DMS79 (cell line): ENCODE data around the gene LRP3.

Experiments
- DNase-seq: peaks from one replicate; lab custom pipeline; 2025; lab: John Stamatoyannopoulos, UW

LRP3 gene

DNA sequence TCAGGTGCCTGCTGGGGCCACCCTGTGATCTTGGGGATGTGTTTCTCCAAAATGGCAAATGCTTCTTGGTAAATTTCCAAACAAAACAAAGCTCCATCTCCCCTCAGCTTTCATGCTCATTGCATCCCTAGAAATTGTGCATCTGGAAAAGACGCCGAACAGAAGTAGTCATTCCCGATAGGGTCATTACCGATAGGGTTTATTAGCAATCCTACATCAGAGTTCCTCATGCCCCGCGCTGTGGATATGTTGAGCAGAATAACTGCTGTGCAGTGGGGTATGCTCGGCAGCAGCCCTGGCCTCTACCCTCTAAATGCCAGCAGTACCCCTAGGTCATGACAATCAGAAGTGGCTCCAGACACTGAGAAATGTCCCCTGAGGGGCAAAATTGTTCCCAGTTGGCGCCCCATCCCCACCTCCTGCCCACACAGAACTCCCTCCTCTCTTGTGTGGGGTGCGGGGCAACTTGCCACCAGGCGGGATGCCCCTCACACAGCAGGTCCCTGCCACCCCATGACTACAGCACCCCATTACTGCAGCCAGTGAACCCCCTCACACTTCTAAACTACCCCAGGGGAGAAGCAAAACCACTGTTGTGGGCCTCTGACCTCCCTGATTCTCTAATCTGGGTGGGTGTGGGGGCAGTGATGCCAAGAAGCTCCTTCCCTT is 44.5 kb downstream of the LRP3 start:
- DNase-seq: no peak

DNA sequence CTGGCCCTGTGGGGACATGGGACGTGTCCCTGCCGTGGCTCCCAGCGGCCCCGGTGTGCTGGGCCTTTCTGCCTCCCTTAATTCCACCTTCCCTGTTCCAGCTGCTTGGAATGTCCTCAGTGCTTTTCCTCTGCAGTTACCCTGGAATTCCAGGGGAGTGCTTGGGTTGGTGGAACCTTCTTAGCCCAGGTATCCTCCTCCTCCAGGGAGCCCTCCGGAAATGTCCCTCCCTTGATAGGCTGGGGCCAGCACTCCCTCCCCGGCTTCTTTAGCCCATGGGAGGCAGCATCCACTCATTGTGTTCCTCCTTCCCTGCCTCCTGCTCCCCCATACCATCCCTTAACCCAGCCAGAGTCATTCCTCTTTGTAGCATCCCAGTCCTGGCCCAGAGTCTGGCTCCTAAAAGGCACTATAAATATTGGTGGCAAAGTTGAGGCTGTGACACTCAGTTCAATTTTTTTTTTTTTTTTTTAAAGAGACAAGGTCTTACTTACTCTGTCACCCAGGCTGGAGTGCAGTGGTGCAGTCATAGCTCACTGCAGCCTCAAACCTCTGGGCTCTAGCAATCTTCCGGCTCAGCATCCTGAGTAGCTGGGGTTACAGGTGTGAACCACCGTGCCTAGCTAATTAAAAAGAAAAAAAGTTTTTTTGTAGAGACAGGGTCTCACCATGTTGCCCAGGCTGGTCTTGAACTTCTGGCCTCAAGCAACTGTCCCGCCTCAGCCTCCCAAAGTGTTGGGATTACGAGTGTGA is 45.3 kb downstream of the LRP3 start:
- no peak for DNase-seq

DNA sequence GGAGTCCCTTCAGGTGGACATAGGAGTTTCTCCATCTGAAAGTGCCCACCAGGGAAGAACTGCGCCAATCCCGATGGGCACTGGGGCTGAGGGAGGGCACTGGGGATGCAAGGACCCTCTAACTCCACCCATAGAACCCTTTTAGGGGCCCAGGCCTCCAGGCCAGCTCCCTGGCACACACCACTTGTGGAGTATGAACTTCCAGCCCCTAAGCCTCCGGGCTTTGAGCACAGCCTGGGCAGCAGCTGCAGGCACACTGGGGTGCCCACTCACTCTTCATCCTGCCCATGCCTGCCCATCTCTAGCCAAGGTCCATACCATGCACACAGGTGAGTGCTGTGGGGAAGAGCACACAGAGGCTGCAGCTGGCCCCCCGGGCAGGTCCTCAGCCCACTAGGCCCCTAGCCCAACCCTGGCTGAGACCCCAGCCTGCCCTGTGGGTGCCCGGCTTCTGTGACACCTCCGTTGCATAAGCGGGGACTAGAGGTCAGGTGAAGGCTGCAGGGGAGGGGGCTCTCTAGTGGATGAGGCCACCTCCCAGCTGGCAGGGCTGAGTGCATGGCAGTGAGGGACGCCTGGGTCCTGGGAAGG is 46.1 kb downstream of the LRP3 start:
- DNase-seq: no peak

DNA sequence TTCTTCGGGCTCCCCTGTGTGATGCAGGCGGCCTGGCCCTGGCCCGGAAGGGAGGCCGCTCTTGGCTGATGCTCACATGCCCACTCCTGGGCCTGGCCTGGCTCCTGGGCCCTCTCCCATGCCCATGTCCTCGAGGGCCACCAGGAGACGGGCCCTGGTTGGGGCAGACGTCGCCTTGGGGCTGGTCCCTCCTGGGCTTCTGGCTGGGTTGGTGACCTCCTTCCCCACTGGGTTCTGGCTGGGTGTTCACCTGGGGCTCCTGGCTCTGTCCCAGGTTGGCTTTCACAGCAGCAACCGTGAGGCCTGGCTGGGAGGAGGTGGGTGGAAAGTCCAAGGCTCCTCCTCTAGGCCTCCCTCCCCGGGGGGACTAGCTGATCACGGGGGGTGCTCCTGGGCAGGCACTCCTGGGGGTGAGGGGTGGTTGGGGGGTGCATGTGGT is 47.0 kb downstream of the LRP3 start:
- DNase-seq: no peak

DNA sequence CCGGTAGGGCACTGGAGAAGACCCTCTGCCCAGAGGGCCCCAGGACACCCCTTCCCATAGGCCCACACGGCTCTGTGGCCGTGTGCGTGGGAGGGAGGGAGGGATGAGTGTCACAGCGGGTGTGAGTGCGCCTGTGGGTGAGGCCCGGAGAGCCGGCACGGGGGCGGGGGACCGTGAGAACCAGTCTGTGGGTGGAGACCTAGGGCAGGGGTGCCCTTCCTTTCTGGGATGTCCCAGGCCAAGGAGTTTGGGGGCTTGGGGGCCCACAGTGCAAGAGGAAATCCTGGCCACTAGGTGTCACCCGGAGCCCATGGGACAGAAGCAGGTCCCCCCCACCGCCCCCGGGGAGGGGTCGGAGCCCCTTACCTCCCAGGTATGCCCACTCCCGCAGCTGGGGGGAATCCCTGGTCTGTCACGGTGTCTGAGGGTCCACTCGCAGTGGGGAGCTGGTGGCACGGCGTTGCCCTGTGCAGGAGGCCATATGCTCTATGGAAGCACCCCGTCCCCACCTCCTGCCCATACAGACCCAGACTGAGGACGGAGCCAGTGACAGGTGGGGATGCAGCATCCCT is 47.5 kb downstream of the LRP3 start:
- DNase-seq: no peak

GRCh38 chr19:33242131-33242530 is 48.0 kb downstream of the LRP3 start:
- no peak for DNase-seq

DNA sequence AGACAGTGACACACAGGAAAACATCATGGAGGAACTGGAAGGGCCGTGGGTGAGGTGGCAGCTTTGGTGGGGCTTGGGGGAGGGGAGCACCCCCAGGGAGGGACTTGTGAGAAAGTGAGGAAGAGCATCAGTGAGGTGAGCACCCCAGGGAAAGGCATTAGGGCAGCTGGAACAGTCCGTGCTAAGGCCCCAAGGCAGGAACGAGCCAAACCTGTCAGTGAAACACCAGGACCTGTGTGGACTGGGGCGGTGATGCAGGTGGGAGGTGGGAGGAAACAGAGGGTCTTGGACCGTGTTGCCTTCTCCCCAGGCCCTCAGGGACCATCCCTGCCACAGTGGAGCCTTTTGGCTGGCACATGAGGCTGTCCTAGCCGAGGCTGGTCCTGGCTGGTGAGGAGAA is 48.8 kb downstream of the LRP3 start:
- no peak for DNase-seq

- DNase-seq: no peak
Observed at GRCh38 chr19:33245948-33246708, 52.0 kb downstream of the LRP3 start.

- DNase-seq: no peak
Observed at GRCh38 chr19:33246709-33247440, 52.7 kb downstream of the LRP3 start.

DNA sequence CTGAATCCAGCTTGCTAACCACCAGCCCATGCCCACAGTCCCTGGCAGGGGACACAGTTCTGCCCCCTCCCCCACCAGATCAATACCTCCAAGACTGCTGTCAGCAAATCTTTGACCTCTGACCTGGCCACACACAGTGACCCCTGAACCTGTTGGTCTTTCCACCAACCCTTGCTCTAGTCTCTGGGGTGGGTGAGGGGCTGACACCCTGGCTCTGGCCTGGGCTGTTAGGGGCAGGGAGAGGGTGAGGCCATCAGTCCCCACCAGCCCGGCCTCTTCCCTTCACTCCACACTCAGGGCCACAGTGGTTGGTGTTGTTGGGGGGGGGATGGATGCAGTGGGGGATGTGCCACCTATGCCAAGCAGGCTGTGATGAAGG is 53.3 kb downstream of the LRP3 start:
- DNase-seq: no peak

DNA sequence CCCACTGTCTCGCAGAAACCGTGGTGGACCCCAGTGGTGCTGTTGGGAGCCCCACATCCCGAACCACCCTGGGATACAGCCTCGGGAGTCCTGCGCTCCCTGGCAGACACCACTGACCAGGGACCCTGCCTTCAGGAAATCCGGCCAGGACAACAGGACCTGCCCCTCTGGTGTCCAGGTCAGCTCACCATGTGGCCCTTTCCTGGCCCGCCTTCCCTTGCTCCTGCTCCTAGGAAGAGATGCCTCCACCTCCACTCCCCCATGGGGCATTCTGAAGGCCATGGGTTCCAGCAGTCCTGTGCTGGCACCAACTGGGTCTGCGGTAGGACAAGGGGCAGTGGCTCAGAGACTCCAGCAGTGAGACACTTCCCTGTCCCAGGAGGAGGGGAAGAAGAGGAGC is 54.0 kb downstream of the LRP3 start:
- no peak for DNase-seq

GRCh38 chr19:33248553-33248953 is 54.4 kb downstream of the LRP3 start:
- DNase-seq: no peak

GRCh38 chr19:33248954-33249613 is 55.0 kb downstream of the LRP3 start:
- no peak for DNase-seq

GRCh38 chr19:33249740-33250366 is 55.7 kb downstream of the LRP3 start:
- DNase-seq: no peak

DNA sequence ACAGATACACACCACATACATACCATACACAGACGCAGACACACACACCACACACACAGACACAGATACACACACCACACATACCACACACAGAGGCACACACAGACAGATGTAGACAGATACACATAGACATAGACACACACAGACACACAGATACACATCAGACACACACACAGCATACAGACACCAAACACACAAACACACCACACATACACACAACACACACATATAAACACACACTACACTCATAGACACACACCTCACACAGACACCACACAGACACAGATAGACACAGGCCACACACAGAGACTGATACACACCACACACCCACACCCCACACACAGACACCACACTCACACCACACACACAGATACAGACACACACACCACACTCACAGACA is 56.4 kb downstream of the LRP3 start:
- no peak for DNase-seq

DNA sequence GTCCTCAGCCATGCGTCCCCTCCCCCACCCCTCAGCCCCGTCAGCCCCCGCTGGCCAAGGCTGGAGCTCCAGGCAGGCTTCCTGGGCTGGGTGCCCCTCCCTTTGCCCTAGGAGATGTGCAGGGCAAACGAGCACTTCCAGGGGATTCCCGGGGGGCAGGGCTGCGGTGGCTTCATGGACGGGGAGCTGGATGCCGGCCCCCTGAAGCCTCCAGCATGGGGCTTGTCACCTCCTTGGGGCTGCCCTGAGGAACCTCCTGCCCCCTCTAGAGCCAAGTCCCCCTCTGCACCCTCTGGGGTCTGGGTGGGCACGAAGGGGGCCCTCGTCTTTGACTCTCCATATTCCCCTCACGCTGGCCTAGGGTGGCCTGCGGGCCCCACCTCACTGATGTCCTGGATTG is 56.9 kb downstream of the LRP3 start:
- DNase-seq: no peak

- DNase-seq: no peak
Observed at GRCh38 chr19:33251526-33252090, 57.5 kb downstream of the LRP3 start.

GRCh38 chr19:33252418-33252962 is 58.4 kb downstream of the LRP3 start:
- DNase-seq: no peak

- no peak for DNase-seq
Observed at GRCh38 chr19:33252971-33253370, 58.8 kb downstream of the LRP3 start.

DNA sequence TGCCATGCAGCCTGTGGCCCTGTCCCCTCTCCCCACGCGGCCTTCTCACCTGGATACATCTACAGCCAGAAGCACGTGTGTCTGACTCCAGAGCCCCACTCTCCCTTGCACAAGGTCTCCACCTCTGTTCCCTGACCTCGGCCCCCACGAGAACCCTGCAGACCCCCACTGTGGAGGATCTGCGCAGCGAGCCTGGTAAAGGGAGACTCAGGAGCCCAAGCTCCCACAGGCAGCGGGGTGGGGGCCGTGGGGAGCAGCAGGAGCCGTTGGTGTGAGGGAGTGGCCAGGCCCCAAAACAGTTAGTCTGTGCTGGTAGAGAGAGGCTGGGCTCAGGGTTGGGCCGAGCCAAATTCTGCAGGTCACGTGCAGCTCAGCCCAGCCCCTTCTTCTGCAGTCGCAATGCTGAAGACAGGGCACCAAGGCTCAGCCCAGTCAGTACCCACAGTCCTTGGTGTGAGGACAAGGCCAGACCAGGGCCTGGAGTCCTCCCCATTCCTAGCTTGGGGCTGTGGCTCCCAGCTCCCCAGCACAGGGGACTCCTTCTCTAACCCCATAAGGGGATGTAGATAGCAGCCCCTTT is 60.2 kb downstream of the LRP3 start:
- no peak for DNase-seq
